HepG2 (cell line): ENCODE measurements around the gene SLC26A9.

Experiments used
- CREB1 ChIP-seq, 2 experiments: fragments of 450-650 bp in 1 of 2; IDR thresholded peaks; 2 replicates each; pipeline ENCODE4 v1.6.1; 2016 to 2017; ENCODE audit warnings: control low read depth in 1 of 2, mild to moderate bottlenecking in 1 of 2, missing compliant biosample characterization in 1 of 2, missing genetic modification characterization in 1 of 2
- EHMT2 ChIP-seq: fragments of 200-600 bp; sonication (generic); IDR thresholded peaks from 2 replicates; pipeline ENCODE4 v1.7.0; 2017; ENCODE audit warnings: antibody characterized with exemption, low read depth, low read length, borderline replicate concordance
- MAZ ChIP-seq, 2 experiments: sonication (generic) in 1 of 2; formaldehyde crosslinking in 1 of 2; IDR thresholded peaks; 2 replicates each; pipeline versions ENCODE4 v1.5.0 to v1.6.1; 2012 to 2020; ENCODE audit warnings: low read depth in 2 of 2, mild to moderate bottlenecking in 2 of 2, borderline replicate concordance in 1 of 2, improper control_type of control experiment in 1 of 2, low read length in 1 of 2, missing genetic modification reagents in 1 of 2, moderate library complexity in 1 of 2
- MTF1 ChIP-seq: sonication (generic); formaldehyde crosslinking; IDR thresholded peaks from 2 replicates; pipeline ENCODE4 v1.5.0; 2020; ENCODE audit warnings: missing genetic modification reagents
- PAF1 ChIP-seq: IDR thresholded peaks from 2 replicates; pipeline ENCODE4 v1.6.1; 2016; ENCODE audit warnings: missing genetic modification reagents, missing compliant biosample characterization
- POLR2A ChIP-seq, 2 experiments: IDR thresholded peaks; 2 replicates each; pipeline ENCODE4 v1.6.1; 2011; ENCODE audit warnings: low read depth in 2 of 2, low read length in 2 of 2, mild to moderate bottlenecking in 1 of 2, moderate library complexity in 1 of 2; ENCODE audit not compliant: insufficient read depth in 1 of 2
- POLR2AphosphoS5 ChIP-seq: IDR thresholded peaks from 2 replicates; pipeline ENCODE4 v1.6.1; 2012; ENCODE audit warnings: low read depth, low read length
- TF ChIP-seq, protein P1 (sequence below): sonication (generic); formaldehyde crosslinking; IDR thresholded peaks from 2 replicates; pipeline ENCODE4 v1.5.0; 2020; ENCODE audit warnings: mild to moderate bottlenecking, missing genetic modification reagents, moderate library complexity
- TF ChIP-seq, protein P2 (sequence below): sonication (generic); formaldehyde crosslinking; IDR thresholded peaks from 2 replicates; pipeline ENCODE4 v1.4.0; 2020; ENCODE audit warnings: missing genetic modification reagents, borderline replicate concordance
- TF ChIP-seq, protein P3 (sequence below), 2 experiments: IDR thresholded peaks; 2 replicates each; pipeline ENCODE4 v1.6.1; 2011 to 2012; ENCODE audit warnings: low read length in 2 of 2, borderline replicate concordance in 1 of 2, low read depth in 1 of 2, mild to moderate bottlenecking in 1 of 2, moderate library complexity in 1 of 2
- TF ChIP-seq, protein P4 (sequence below): IDR thresholded peaks from 2 replicates; pipeline ENCODE4 v1.6.1; 2016; ENCODE audit warnings: control low read depth
- TF ChIP-seq, protein P5 (sequence below): IDR thresholded peaks from 2 replicates; pipeline ENCODE4 v1.6.1; 2016

DNA sequence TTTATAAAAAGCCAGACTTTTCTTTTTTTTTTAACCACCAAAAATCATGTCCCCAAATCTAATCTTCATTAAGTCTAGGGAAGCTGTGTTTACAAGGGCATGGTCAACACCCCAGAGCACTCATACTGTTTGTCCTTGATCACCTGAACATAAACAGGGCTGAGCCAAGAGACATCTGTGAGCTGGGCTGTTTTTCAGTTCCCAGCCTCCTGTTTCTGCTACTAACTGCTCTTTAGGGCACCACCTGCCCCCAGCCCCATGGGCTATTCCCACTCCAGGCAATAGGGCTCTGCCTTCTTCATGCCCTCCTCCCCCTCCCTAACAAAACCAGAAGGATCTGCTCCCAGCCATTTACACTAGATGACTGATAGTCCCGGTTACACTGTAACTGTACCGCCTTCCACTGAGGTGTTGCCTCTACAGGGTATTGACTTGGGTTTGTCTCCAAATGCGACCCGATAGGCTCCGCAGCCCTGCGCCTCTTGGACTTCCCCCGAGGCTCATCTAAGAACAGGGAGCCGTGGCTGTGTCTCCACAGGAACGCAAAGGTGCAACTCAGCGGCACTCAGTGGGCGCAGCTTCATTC lies 11.7 kb upstream of the SLC26A9 start:
- TF ChIP-seq PAF1, result no peak
- TF ChIP-seq, protein P1, sequence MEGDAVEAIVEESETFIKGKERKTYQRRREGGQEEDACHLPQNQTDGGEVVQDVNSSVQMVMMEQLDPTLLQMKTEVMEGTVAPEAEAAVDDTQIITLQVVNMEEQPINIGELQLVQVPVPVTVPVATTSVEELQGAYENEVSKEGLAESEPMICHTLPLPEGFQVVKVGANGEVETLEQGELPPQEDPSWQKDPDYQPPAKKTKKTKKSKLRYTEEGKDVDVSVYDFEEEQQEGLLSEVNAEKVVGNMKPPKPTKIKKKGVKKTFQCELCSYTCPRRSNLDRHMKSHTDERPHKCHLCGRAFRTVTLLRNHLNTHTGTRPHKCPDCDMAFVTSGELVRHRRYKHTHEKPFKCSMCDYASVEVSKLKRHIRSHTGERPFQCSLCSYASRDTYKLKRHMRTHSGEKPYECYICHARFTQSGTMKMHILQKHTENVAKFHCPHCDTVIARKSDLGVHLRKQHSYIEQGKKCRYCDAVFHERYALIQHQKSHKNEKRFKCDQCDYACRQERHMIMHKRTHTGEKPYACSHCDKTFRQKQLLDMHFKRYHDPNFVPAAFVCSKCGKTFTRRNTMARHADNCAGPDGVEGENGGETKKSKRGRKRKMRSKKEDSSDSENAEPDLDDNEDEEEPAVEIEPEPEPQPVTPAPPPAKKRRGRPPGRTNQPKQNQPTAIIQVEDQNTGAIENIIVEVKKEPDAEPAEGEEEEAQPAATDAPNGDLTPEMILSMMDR (CRISPR knock-in tag), result no peak
- TF ChIP-seq MTF1 (CRISPR knock-in tag), result no peak
- TF ChIP-seq MAZ (IDR thresholded peaks at IDR 0.05; ENCODE audit: borderline replicate concordance, low read depth, low read length), result no peak
- no peak for TF ChIP-seq MAZ (CRISPR knock-in tag; IDR thresholded peaks at IDR 0.05; ENCODE audit: low read depth)
- TF ChIP-seq CREB1 (IDR thresholded peaks at IDR 0.05), result no peak
- no peak for TF ChIP-seq CREB1 (CRISPR knock-in tag; IDR thresholded peaks at IDR 0.05)
- TF ChIP-seq, protein P2, sequence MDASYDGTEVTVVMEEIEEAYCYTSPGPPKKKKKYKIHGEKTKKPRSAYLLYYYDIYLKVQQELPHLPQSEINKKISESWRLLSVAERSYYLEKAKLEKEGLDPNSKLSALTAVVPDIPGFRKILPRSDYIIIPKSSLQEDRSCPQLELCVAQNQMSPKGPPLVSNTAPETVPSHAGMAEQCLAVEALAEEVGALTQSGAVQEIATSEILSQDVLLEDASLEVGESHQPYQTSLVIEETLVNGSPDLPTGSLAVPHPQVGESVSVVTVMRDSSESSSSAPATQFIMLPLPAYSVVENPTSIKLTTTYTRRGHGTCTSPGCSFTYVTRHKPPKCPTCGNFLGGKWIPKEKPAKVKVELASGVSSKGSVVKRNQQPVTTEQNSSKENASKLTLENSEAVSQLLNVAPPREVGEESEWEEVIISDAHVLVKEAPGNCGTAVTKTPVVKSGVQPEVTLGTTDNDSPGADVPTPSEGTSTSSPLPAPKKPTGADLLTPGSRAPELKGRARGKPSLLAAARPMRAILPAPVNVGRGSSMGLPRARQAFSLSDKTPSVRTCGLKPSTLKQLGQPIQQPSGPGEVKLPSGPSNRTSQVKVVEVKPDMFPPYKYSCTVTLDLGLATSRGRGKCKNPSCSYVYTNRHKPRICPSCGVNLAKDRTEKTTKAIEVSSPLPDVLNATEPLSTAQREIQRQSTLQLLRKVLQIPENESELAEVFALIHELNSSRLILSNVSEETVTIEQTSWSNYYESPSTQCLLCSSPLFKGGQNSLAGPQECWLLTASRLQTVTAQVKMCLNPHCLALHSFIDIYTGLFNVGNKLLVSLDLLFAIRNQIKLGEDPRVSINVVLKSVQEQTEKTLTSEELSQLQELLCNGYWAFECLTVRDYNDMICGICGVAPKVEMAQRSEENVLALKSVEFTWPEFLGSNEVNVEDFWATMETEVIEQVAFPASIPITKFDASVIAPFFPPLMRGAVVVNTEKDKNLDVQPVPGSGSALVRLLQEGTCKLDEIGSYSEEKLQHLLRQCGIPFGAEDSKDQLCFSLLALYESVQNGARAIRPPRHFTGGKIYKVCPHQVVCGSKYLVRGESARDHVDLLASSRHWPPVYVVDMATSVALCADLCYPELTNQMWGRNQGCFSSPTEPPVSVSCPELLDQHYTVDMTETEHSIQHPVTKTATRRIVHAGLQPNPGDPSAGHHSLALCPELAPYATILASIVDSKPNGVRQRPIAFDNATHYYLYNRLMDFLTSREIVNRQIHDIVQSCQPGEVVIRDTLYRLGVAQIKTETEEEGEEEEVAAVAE (CRISPR knock-in tag), result no peak
- TF ChIP-seq, protein P3, sequence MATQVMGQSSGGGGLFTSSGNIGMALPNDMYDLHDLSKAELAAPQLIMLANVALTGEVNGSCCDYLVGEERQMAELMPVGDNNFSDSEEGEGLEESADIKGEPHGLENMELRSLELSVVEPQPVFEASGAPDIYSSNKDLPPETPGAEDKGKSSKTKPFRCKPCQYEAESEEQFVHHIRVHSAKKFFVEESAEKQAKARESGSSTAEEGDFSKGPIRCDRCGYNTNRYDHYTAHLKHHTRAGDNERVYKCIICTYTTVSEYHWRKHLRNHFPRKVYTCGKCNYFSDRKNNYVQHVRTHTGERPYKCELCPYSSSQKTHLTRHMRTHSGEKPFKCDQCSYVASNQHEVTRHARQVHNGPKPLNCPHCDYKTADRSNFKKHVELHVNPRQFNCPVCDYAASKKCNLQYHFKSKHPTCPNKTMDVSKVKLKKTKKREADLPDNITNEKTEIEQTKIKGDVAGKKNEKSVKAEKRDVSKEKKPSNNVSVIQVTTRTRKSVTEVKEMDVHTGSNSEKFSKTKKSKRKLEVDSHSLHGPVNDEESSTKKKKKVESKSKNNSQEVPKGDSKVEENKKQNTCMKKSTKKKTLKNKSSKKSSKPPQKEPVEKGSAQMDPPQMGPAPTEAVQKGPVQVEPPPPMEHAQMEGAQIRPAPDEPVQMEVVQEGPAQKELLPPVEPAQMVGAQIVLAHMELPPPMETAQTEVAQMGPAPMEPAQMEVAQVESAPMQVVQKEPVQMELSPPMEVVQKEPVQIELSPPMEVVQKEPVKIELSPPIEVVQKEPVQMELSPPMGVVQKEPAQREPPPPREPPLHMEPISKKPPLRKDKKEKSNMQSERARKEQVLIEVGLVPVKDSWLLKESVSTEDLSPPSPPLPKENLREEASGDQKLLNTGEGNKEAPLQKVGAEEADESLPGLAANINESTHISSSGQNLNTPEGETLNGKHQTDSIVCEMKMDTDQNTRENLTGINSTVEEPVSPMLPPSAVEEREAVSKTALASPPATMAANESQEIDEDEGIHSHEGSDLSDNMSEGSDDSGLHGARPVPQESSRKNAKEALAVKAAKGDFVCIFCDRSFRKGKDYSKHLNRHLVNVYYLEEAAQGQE (IDR thresholded peaks at IDR 0.05; ENCODE audit: borderline replicate concordance in 1 of 2, low read depth in 1 of 2, low read length in 2 of 2), result no peak
- TF ChIP-seq, protein P4, sequence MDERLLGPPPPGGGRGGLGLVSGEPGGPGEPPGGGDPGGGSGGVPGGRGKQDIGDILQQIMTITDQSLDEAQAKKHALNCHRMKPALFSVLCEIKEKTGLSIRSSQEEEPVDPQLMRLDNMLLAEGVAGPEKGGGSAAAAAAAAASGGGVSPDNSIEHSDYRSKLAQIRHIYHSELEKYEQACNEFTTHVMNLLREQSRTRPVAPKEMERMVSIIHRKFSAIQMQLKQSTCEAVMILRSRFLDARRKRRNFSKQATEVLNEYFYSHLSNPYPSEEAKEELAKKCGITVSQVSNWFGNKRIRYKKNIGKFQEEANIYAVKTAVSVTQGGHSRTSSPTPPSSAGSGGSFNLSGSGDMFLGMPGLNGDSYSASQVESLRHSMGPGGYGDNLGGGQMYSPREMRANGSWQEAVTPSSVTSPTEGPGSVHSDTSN (CRISPR knock-in tag), result no peak
- TF ChIP-seq, protein P5, sequence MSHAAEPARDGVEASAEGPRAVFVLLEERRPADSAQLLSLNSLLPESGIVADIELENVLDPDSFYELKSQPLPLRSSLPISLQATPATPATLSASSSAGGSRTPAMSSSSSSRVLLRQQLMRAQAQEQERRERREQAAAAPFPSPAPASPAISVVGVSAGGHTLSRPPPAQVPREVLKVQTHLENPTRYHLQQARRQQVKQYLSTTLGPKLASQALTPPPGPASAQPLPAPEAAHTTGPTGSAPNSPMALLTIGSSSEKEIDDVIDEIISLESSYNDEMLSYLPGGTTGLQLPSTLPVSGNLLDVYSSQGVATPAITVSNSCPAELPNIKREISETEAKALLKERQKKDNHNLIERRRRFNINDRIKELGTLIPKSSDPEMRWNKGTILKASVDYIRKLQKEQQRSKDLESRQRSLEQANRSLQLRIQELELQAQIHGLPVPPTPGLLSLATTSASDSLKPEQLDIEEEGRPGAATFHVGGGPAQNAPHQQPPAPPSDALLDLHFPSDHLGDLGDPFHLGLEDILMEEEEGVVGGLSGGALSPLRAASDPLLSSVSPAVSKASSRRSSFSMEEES (CRISPR knock-in tag), result no peak
- no peak for TF ChIP-seq POLR2AphosphoS5
- no peak for TF ChIP-seq EHMT2
- no peak for TF ChIP-seq POLR2A (IDR thresholded peaks at IDR 0.05; ENCODE audit: insufficient read depth in 1 of 2, low read depth in 2 of 2, low read length in 2 of 2)
